T follicular helper cell (primary cell): ENCODE data around the gene LITAF.
"Not testable (repeated sequence)": the region's sequence is repeated elsewhere in the genome, so short reads cannot be mapped to it uniquely, and the experiment has no call there.

Experiments
- DNase-seq: peaks from one replicate; pipeline ENCODE4 v3.0.0-alpha.2; 2020; ENCODE audit warnings: low read depth

Gene LITAF

DNA sequence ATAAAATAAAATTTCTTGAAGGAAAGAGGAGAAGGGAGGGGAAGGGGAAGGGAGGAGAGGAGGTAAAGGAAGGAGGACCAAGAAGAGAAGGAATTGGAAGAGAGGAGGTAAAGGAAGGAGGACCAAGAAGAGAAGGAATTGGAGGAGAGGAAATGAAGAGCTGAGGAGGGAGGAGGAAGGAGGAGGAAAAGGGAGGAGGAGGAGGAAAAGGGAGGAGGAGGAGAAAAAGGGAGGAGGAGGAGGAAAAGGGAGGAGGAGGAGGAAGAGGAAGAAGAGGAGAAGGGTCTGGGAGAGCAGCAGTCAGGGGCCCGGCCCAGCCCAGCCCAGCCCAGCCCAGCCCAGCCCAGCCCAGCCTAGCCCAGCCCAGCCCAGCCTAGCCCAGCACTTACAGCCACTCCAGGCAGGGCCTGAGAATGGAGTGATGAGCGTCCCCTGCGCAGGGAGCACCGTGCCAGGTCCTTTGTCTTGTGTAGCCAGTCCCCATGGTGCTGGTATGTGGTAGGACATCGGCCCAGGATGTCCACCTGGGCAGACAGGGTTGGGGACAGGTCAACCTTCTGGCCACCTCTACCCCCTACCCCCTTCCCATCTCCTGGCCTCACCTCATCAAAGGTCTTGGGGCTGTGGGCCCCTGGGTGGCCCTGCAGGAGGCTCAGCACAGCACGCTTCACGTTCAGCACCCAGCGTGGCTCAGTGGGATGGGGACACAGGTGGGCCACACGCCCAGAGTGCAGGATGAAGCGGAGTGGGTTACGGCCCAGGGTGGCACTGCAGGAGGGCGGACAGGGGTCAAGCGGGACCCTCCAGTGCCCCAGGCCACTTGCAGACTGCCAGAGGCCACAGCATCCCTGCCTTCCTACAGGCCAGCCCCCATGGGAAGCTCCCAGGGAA is 70.9 kb downstream of the LITAF start:
- no peak for DNase-seq

DNA sequence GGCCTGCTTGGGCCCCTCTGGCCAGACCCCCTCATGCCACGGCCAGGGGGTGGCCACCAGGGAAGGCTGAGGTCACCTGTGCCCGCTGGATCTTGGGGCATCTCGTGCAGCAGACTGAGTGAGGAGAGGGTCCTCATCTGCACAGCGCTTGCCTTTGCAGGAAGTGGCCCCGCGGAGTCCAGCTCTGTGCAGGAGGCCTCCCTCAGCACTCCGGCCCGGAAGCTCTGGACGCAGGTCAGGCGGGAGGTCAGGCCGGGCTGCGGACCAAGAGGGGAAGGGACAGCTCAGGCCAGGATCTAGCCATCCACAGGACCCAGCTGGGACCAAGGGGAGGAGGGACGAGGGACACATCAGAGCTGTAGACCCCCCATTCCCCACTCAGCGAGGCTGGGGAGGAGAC is 72.4 kb downstream of the LITAF start:
- no peak for DNase-seq

DNA sequence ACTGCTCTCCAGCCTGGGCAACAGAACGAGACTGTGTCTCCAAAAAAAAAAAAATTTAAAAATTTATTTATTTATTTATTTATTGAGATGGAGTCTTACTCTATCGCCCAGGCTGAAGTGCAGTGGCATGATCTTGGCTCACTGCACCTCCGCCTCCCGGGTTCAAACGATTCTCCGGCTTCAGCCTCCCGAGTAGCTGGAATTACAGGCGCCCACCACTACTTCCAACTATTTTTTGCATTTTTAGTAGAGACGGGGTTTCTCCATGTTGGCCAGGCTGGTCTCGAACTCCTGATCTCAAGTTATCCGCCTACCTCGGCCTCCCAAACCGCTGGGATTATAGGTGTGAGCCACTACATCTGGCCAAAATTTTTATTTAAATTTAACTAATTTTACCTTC is 73.4 kb downstream of the LITAF start:
- not testable (repeated sequence) for DNase-seq

DNA sequence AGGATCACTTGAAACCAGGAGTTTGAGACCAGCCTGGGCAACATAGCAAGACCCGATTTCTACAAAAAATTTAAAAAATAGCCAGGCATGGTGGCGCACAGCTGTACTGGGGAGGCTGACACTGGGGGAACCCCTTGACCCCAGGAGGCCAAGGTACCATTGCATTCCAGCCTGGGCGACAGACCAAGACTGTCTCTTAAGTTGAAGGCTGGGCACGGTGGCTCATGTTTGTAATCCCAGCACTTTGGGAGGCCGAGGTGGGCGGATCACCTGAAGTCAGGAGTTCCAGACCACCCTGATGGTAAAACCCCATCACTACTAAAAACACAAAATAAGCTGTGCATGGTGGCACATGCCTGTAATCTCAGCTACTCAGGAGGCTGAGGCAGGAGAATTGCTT is 74.9 kb downstream of the LITAF start:
- DNase-seq, result no peak

DNA sequence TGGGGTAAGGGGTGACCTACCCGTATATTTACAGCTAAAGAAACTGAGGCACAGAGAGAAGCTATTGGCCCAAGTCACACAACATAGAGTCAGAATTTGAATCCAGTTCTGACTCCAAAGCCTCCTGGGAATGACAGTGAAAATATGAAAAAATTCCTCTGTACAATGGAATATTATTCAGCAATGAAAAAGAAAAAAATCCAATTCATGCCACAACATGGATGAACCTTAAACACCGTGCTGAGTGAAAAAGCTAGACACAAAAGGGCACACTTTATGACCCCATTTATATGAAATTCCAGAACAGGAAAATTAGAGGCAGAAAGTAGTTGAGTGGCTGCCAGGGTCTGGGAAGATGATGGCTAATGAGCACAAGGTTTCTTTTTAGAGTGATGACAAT is 75.4 kb downstream of the LITAF start:
- no peak for DNase-seq

DNA sequence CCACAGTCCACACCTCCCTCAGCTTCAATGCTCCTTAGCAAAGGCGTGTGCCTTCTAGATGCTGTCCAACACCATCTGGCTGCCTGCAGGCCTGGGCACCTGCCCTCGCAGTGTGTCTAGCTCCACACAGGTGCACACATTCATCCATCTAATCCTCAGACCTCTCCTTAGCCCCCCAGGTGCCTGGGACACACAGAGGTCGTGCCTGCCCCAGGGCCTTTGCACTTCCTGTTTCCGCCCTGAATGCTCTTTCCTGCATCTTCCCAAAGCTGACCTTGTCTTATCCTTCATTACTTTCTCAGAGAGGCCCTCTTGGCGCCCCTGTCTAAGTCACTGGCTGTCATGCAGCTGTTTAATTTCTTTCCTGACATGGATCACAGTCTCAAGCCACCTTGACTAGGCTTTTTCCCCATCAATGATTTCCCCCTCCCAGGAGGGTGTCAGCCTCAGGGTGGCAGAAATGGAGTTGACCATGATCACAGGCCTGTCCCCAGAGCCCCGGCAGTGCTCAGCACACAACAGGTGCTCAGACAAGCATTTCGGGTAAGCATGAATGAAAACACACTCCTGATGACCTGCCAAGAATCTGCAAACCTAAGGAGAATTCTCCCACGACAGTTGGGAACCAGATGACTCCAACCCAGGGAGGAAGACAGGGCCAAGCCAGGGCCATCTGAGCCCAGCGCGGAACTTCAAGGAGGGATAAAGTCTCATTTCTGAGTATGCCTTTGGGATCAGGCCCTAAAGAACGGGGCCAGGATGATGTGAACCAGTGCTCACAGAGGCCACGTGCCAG is 76.3 kb downstream of the LITAF start:
- no peak for DNase-seq

DNA sequence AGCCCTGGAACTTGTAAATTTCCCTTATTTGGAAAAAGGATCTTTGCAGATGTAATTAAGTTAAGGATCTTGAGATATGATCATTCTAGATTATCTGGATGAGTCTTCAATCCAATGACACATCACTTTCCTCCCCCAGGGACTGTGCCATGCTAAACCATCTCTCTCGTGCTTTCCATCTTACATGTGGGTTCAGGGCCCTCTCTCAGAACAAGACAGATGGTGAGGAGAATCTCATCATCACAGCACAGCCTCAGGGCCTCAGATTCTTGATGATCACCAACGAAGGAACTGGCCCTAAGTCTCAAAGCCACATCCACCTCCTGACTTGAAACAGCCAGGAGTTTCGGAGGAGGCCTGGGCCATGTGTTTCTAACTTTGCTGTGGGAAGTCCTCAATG is 78.7 kb downstream of the LITAF start:
- no peak for DNase-seq

DNA sequence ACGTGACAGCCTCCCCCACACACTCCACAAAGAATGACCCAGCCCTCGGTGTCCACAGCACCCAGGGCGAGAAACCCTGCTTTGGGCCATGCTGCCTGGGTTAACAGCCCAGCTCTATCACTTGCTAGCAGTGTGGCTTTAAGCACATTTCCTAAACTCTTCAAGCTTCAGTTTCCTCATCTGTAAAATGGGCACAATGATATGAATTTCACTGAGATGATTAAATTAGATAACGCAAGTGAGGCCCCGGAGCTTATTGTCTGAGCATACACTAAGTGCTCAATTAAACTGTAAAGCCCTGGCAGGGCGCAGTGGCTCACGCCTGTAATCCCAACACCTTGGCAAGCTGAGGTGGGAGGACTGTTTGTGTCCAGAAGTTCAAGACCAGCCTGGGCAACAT is 79.4 kb downstream of the LITAF start:
- no peak for DNase-seq

DNA sequence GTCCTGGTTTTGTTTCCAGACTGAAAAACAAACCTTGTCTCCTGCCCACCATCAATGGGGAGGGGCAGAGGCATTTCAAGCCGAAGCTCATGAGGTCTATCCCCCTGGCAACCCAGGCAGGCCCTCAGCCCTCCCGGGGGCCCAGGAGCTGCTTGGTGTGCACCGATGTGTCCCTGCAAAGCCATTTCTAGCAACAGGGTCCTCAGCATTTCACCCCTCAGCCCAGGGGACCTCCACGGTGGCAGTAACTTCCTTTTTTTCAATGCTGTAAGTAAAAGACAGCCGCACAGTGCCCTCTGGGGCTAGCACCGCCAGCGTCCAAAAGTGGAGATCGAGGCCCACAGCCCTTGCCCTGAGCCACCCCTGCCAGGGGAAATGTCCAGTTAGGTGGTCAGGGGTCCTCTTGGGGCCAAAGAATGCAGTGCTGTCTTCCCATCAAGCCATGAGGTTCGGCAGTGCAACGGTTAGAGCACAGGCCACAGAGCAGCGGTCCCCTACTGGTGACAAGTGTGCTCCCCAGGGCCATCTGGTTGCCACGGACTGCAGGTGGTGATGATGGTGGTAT is 79.9 kb downstream of the LITAF start:
- DNase-seq, result no peak

DNA sequence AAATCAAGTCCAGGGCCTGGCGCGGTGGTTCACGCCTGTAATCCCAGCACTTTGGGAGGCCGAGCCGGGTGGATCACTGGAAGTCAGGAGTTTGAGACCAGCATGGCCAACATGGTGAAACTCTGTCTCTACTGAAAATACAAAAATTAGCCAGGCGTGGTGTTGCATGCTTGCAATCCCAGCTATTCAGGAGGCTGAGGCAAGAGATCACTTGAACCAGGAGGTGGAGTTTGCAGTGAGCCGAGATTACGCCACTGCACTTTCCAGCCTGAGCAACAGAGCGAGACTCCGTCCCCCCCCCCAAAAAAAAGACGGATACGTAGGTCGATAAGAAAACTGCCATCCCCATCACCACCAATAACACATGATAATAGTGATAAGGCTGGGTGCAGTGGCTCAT is 82.5 kb downstream of the LITAF start:
- not testable (repeated sequence) for DNase-seq

DNA sequence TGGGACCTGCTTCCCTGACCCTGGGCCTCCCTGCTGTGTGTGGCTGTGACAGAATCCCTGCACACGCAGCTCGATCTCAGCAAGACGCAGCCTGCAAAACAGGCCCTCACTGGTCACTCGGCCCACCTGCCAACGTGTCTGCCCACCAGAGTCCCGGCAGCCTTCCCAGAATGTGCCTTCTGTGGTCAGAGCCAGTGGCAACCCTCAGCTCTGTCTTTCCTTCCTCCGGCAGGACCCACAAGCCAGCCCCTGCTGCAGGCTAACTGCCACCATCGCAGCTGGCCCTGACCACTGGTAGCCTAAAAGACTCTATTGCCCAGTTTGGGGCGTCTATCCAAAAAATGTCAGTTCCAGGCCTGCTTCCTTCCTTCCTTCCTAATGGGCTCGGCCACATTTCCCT is 83.2 kb downstream of the LITAF start:
- DNase-seq, result no peak

DNA sequence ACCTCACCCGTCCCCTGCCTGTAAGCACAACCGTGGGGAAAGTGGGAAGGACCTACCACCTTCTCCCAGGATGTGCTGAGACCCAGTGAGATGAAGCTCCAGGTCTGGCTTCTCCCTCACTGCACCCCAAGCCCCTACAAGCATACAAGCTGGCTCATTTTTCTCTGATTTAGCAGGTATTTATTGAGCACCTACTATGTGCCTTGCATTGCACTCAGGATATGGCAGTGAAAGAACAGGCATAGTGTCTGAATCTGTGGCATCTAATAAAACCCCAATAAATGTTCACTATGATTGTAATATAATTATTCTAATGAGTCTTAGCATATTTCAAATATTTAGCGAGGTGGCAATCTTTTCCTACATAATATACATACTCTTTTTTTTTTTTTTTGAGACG is 84.5 kb downstream of the LITAF start:
- no peak for DNase-seq

DNA sequence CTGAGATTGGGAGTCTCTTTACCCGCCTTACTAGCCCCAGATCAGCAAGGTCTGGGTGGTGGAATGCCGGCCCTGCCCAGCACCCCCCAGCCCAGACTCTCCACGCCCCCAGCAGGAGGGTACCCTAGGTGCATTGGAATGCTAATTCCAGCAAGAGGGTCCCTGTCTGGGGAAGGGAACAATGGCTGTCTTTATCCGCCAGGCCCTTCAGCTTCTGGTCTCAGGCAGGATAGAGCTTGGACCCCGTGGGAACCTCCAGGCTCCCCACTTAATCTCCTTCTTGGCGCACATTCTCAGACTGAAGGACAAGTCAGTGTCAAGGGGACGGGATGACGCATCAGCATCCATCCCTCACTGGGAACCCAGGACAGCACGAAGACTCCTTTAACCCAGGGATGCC is 85.1 kb downstream of the LITAF start:
- no peak for DNase-seq

DNA sequence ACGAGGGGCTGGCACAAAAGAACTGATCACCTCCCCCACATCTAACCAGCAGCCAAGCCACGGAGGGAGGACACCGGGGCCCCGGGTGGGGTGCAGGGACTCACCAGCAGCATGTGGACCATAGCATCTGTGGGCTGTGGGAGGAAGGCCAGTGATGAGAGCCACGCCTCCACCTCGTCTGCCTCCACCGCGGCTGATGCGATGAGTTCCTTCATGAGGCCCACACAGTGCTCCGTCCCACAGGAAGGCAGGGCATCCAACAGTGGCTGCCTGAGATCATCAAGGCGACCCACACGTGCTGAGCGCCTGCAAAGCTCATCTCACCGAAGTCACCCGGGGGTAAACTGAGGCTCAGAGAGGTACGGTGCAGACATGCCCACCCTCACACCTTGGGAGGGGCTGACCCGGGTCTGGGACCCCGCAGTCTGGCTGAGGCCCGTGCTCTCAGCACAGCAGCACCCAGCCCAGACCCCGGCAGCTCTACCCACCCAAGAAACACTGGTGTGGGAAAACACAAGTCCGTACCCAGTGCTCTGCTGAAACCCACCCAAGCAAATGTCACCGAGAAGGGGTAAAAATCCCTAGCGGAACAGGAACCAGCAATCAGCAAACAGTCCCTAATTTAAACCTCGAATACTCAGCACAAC is 85.9 kb downstream of the LITAF start:
- DNase-seq, result no peak

DNA sequence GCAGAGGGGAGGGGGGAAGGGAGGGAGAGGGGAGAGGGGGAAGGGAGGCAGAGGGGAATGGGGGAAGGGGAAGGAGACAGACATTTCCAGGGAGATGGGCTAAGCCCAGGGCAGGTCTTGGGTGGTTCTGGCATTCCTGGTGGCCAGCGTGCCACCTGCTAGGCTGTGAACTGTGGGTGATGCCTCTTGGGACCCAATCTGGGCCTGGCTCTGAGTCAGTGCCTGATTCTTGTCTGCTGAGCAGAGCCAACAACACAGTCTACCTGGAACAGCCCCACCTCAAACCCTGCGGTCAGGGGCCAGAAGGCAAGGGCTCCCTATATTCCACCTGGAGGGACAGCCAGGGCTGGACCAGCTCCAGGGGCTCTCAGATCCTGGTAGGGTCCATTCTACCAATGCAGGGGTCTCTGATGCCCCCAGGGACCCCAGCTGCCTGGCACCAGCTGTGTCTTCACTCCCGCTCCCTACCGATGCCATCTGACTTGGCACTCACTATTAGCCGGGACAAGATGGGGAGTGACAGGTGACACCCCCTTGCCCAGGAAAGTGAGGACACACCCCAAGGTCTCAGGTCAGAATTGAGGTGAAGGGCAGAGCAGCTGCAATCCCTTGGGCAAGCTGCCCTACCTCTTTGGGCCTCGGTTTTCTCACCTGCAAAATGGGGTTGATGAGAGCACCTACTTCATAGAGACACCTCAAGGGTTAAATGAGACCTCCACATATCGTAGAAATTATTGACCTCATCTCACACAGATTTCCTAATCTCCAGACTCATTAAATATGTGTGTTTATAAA is 87.2 kb downstream of the LITAF start:
- DNase-seq, result no peak

DNA sequence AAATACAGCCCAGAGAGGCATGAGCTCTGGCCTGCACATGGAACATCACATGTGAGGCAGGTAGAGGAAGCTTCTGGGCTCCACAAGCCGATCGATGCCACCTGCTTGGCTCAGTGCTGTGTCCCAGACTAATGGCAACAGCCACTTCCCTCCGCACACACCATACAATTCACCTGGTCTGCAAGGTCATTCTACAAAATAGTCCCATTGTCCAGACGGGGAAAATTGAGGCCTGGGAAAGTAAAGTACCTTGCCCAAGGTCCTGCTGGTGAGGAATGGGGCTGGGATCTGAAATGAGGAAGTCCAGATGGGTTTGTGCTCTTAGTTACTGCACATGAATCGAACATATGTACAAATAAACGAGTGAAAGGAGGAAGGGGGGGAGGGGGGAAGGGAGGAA is 88.0 kb downstream of the LITAF start:
- DNase-seq, result no peak

DNA sequence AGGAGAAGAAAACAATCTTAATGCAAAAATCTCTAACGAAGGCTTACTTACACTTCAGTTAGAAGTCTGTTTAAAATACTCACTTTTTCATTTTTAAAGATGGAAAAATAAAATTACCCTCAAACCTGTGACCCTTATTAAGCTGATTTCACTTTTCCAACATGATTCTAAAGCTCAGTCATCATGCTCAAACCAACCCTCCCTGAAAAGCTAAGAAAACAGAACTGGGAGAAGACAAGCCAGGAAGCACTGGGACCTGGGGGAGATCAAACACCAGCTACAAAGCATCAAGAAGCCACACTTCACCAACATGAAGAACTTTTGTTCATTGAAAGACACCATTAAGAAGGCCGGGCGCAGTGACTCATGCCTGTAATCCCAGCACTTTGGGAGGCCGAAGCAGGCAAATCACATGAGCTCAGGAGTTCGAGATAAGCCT is 88.8 kb downstream of the LITAF start:
- DNase-seq, result no peak
